Erythroblast (primary cell): ENCODE data around the gene MYO9B.

Experiments used
- GATA1 ChIP-seq: IDR thresholded peaks from 2 replicates; pipeline ENCODE4 v1.6.1; 2011; ENCODE audit warnings: low read depth, mild to moderate bottlenecking, control low read depth, low read length, moderate library complexity
- POLR2A ChIP-seq: IDR thresholded peaks from 2 replicates; pipeline ENCODE4 v1.6.1; 2011; ENCODE audit warnings: mild to moderate bottlenecking, low read length

GRCh38 chr19:17254636-17255035 is 179.1 kb downstream of the MYO9B start:
- TF ChIP-seq POLR2A: no peak
- no peak for TF ChIP-seq GATA1
